AG09319 (cell line): ENCODE data around the gene PKP4.
"Not testable (repeated sequence)": the region's sequence is repeated elsewhere in the genome, so short reads cannot be mapped to it uniquely, and the experiment has no call there.

Source experiments
- DNase-seq: peaks from one replicate; pipeline ENCODE4 v3.0.0-alpha.2; 2010; ENCODE audit warnings: low read depth; ENCODE audit errors: extremely low read depth
- CTCF ChIP-seq: IDR thresholded peaks from 2 replicates; pipeline ENCODE4 v1.5.1; 2011; ENCODE audit warnings: low read depth, mild to moderate bottlenecking, inconsistent platforms, low read length, moderate library complexity

Gene PKP4

DNA sequence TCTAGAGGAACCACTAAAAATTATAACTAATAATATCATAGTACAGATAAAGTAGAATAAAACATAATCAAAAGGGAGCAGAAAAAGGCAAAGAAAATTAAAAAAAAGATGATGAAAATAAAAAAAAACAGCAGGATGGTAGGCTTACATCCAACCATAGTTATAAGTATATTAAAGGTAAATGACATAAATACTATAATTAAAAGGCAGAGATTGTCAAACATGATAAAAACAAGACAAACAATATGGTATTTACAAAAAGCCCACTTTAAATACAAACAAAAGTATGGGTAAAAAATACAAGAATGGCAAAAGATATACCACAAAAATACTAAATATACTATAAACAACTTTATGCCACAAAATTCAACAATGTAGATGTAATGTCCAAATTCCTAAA is 24.6 kb upstream of the PKP4 start:
- TF ChIP-seq CTCF: no peak

DNA sequence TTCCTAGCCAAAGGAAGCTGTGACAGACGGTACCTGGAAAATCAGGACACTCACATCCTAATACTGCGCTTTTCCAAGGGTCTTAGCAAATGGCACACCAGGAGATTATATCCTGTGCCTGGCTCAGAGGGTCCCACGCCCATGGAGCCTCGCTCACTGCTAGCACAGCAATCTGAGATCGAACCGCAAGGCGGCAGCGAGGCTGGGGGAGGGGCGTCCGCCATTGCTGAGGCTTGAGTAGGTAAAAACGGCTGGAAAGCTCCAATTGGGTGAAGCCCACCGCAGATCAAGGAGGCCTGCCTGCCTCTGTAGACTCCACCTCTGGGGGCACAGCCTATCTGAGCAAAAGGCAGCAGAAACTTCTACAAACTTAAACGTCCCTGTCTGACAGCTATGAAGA is 23.0 kb upstream of the PKP4 start:
- DNase-seq: not testable (repeated sequence)

More for the DNA sequence above, 24.6 kb upstream of the PKP4 start:
- no peak for DNase-seq

- not testable (repeated sequence) for DNase-seq
These were observed 17.7 kb upstream of the PKP4 start for GRCh38 chr2:158439062-158439461.

DNA sequence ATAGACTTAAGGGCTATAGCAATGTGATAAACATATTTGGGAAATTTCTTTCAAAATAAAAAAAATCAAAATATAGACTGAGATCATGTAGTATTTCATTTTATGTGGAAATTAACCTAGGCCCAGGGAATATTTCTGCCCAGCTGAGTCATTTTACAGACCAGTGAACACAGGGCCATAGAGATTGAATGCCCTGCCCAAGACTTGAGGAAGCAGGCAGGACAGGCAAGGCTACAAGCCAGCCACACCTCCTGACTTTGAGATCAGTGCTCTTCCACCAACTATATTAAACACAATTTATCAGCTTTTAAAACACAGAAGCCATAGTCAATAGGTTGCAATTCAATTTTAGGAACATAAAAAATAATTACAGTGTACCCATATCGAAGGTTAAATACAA is 13.1 kb upstream of the PKP4 start:
- no peak for TF ChIP-seq CTCF

DNA sequence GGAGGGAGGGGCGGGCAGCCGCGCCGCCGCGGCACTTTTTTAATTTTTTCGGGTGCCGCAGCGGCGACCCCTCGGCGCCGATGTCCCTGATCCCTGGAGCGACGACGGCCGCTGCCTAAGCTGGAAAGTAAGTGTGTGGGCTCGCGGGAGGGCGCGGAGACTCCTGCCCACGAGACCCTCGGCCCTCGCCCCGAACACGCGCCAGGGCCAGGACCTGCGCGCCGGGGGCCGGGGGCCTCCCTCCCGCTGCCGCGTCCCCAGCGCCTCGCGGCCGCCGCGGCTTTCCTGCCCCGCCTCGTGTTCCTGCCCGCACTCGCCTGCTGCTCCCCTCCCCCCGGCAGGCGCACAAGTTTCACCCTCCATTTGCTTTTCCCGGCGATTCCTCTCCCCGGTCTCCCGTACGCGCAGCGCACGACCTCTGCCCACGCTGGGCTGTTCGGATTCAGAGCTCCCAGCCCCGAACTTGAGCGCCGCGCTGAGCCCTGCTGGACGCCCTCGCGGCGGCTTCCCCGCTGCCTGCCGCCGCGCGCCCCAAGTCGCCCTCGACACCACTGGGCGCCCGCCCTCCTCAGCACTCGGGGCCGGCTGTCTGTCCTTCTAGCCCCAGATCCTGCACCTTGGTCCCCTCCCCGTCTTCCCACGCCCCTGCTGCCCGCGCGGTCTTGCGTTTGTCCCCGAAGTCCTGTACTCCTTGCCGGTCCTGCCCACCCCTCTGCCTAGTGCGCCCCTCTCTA is 507 bp downstream of the PKP4 start:
- DNase-seq: no peak
- TF ChIP-seq CTCF: no peak

More for the DNA sequence above, 13.1 kb upstream of the PKP4 start:
- DNase-seq: no peak

DNA sequence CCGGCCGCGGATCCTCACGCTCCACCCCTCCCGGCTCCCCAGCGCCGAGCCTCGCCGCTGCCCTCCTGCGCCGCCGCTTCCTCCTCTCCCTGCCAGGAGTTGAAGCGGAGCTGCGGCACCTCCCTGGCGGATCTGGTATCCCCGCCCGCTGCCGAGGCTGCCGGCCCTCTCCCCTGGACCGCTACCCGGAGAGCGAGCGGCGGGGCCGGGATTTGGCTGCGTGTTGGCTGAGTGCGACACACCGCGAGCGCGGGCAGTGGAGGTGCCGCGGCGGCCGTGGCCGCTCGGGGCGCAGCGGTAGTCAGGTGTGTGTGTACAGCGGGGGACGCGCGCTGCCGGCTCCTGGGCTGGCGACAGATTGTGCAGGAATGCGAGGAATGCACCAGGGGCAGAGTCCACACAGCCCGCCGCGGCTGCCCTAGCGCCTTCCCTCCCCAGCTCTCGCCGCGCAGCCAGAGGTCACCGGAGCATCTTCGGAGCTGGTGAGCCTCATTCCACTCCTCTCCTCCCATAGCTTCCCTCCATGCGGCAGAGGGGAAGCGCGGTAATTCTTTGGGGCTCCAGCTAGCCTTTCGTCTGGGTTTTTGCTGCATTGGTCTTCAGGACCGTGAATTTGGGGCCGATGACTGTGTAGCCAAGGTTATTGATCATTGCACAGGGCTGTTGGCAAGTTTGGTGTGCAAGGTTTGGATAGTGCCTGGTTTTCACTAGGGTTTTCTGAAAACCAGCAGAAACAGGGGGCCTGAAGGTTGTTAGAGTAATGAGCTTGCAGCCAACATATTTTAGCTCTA is 1.3 kb downstream of the PKP4 start:
- TF ChIP-seq CTCF: peak; percentile 12
- no peak for DNase-seq

- TF ChIP-seq CTCF: no peak
- no peak for DNase-seq
These were observed 1.8 kb downstream of the PKP4 start for GRCh38 chr2:158458617-158458920.

- no peak for TF ChIP-seq CTCF
- no peak for DNase-seq
These were observed 2.6 kb downstream of the PKP4 start for GRCh38 chr2:158459161-158460003.
